GM19463 (cell line): Measurements from ENCODE around the gene E2F1.
"Not testable (repeated sequence)": the region's sequence is repeated elsewhere in the genome, so short reads cannot be mapped to it uniquely, and the experiment has no call there.

ENCODE experiments used
- ATAC-seq: cut with Tn5 transposase; IDR thresholded peaks from one replicate; pipeline ENCODE4 v1.9.1; 2021; ENCODE audit warnings: mild to moderate bottlenecking, moderate library complexity; ENCODE audit not compliant: unreplicated experiment

The E2F1 gene

DNA sequence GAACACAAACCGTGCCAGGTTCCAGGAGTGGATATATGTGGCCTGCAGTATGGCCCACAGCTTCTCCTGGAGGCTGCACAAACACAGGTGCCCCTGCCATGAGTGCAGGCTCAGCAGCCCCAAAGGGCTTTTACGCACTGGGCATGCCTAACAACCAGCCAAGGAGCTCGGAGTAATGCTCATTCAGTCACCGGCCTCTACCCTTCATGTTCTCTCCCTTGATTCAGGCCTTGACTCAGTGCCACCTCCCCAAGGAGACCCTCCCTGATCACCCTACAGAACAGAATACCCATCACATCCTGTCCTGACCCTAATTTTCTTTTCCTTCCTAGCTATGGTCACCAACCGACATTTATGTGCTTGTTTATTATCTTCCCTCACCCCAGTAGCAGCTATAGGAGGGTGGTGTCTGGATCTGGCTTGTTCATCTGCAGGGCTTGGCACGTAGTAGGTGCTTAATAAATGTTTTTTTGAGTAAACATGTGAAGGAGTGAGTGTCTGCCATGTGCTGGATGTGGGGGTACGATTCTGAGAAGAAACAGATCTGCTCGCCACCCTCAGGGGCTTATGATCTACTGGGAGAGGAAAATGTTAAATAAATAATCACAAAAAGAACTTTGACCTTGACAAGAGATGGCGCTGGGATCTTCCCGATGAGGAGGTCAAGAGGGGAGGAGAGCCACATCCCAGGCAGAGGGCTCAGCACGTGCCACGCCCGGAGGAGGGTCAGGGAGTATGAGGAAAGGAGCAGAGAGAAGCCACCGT, 24.7 kb upstream of the E2F1 start:
- ATAC-seq, result no peak

- no peak for ATAC-seq
These were observed 23.8 kb upstream of the E2F1 start for GRCh38 chr20:33709905-33710541.

- ATAC-seq, result no peak
These were observed 23.2 kb upstream of the E2F1 start for GRCh38 chr20:33709398-33709797.

DNA sequence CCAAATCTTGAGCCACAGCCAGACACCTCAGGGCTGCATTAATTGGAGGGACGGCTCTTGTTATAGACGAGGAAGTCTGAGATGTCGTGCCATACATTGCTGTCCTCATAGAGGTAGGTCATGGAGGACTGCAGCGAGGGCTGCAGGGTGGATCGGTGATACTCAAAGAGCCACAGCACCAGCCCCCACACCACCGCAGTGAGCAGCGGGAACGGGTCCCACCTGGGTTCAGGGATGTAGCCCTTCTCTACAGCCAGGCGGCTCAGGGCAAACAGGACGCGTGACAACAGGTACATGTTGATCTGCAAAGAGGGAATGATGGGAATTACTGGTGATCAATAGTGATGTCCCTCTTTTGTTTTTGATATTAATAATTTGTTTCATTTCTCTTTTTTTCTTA, 21.5 kb upstream of the E2F1 start:
- ATAC-seq, result no peak

- ATAC-seq, result no peak
These were observed 18.2 kb upstream of the E2F1 start for GRCh38 chr20:33704197-33704924.

DNA sequence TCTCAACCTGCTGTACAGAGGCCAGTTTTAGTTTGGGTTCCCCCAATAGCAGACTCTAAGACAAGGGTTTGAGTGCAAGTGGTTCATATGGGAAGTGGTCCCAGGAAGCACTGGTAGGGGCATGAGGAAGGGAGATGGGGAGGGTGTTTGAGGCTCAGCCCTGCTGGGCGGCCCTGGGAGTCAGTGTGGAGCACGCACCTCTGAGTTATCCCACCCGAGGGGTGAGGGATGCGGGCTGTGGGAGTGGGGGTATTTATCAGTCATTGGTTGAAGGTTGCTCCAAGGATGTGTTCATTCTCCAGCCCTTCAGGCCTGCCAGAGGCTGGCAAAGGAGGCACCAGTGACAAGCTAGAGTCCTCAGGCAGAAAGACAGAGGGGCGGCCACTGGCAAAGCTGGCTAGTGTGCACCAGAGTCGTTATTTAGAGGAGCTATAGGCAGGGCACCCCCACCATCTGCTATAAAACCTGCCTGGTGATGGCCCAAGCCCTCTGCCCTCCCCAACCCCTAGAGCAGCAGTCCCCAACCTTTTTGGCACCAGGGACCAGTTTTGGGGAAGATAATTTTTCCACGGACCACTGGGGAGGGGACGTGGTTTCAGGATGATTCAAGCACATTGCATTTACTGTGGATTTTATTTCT, 17.4 kb upstream of the E2F1 start:
- no peak for ATAC-seq

GRCh38 chr20:33702861-33703260, 16.7 kb upstream of the E2F1 start:
- ATAC-seq, result no peak

DNA sequence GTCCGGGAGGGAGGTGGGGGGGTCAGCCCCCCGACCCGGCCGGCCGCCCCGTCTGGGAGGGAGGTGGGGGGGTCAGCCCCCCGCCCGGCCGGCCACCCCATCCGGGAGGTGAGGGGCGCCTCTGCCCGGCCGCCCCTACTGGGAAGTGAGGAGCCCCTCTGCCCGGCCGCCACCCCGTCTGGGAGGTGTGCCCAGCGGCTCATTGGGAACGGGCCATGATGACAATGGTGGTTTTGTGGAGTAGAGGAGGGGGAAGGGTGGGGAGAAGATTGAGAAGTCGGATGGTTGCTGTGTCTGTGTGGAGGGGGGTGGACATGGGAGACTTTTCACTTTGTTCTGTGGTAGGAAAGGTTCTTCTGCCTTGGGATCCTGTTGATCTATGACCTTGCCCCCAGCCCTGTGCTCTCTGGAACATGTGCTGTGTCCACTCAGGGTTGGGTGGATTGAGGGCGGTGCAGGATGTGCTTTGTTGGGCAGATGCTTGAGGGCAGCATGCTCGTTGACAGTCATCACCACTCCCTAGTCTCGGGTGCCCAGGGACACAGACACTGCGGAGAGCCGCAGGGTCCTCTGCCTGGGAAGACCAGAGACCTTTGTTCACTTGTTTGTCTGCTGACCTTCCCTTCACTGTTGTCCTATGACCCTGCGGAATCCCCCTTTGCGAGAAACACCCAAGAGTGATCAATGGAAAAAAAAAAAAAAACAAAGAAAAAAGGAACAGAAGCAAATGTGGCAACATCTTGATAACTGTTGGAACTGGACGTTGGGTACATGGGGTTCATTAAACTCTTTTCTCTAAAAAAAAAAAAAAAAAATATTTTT, 15.7 kb upstream of the E2F1 start:
- ATAC-seq, result no peak

- ATAC-seq, result not testable (repeated sequence)
These were observed 14.7 kb upstream of the E2F1 start for GRCh38 chr20:33700696-33701441.

GRCh38 chr20:33698966-33699365, 12.8 kb upstream of the E2F1 start:
- ATAC-seq, result not testable (repeated sequence)

GRCh38 chr20:33697129-33697528, 10.9 kb upstream of the E2F1 start:
- no peak for ATAC-seq

DNA sequence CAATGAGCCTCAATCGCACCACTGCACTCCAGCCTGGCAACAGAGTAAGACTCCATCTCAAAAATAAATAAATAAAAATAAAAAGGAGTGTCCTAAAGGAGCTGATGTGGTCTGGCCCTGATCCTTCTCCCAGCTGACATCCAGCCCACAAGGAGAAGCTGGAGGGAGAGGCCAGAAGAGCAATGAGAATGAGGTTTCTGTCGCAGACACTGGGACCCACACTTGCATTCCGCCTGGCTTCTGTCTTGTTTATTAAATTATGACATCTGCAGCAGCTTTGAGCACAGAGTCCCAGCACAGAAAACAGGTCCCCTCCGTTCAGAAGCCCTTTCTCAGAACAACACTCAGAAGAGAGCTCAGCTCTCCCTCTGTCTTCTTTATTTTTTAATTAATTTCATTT, 10.3 kb upstream of the E2F1 start:
- no peak for ATAC-seq

GRCh38 chr20:33694639-33695012, 8.4 kb upstream of the E2F1 start:
- ATAC-seq, result no peak

DNA sequence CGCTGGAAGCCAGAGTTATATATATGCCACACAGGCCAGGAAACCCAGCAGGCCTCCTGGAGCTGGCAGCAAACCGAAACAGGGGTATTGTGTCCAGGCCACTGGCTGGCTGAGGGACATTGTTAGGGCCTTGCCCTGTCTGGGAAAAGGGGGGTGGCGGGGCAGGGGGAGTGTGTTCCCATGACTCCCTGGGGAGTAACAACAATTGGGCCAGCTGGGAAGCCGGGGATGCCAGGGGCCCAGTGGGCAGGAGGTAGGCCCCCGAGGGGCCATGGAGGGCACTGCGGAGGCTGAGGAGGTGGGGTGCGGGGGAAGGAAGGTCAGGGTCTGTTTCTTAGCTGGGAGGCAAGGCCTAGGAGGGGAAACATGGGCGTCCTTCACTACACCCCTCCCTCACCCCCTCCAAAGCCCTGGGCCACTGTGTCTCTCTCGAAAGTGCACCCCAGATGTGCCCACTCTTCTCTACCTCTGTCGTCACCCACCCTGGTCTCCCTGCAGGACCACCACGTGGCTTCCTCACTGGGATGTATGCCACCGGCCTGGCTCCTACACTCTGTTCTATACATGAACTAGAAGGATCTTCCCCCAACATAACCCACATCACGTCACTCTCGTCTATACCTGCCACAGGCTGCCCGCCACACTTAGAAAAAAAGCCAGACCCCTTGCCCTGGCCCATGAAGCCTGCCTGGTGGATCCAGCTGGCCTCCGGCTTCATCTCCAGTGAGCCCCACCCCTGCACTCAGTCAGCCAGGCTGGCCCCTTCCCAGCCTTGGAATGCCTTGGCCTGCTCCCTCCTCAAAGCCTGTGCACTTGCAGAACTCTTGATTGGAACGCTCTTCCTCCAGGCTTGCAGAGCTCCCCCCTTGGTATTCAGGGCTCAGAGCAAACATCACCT, 7.8 kb upstream of the E2F1 start:
- no peak for ATAC-seq

DNA sequence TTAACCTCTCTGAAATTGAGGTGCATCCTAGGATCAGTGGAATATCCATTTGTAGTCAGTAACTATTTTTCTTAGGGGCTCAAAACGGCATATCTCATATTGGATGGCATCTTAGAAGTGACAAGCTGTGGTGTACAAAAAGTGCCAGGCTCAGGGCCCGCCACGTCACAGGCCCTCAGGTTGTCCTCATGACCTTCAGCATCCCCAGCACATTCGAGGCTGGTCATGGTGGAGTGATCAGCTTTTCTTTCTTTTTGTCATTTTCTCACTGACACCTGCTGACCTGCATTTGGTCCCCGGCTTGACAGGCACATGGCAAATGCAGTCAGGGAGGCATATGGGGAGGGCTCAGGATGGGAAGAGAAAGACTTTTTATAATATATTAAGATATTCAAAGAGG, 7.1 kb upstream of the E2F1 start:
- ATAC-seq, result no peak

GRCh38 chr20:33689973-33690372, 3.8 kb upstream of the E2F1 start:
- ATAC-seq, result no peak

DNA sequence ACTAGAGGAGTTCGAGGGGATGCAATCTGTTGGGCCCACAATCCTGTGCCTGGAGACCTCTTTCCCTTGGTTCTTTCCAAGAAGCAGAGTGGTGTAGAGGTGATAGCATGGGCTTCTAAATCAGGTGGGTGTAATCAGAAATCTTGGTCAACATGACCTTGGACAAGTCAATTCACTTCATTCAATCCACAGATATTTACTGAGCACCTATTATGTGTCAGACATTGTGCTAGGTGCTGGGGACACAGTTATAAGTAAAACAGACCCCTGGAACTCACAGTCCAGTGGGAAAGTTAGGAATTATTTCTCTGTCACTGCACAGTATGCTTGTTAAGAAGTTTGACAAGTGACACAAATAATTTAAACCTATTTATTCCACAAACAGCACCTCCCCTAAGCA, 3.3 kb upstream of the E2F1 start:
- no peak for ATAC-seq

DNA sequence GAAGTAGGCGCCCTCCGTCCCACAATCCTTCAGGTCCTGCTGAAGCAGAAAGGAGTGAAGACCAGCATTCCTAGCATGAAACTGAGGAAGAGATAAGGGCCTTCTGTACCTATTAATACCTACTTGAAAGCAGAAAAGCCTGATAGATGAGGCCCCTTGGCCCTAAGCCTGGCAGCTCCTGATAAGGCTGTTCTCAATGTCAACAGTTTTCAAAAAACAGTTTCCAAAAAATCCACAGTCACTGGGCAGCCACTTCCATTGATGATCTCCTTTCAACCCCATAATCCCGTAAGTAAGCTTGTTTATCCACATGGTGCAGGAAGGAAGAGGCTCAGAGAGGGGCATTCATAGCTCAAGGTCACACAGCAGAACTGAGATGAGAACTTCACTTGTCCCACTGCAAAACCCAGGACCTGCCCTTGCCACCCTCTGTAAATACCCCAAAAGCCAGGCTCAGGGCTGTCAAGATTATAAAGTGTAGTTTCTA, 2.8 kb upstream of the E2F1 start:
- ATAC-seq, result no peak
